HG03064 (cell line): ENCODE results near the gene ERC2.

Experiments used
- ATAC-seq: cut with Tn5 transposase; IDR thresholded peaks from one replicate; pipeline ENCODE4 v1.9.1; 2021; ENCODE audit warnings: low read depth; ENCODE audit not compliant: unreplicated experiment

The ERC2 gene

DNA sequence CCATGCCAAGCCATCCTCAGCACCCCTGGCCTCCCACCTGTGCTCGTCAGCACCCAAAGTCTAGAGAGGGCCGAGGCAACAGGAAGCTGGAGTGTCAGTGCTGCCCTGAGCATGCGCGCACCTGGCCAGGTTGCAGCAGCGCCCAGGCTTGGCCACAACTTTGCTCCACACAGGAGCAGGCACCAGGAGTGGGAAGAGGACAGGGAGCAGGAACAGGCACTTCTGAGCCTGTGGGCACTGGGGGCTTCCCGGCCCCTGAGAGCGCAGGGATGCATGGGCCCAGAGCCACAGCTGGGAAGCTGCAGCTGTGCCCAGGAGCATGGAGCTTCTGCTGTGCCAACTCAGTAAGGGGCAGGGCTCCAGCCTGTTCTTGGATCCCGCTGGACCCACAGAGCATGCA lies 509.7 kb downstream of the ERC2 start:
- no peak for ATAC-seq

DNA sequence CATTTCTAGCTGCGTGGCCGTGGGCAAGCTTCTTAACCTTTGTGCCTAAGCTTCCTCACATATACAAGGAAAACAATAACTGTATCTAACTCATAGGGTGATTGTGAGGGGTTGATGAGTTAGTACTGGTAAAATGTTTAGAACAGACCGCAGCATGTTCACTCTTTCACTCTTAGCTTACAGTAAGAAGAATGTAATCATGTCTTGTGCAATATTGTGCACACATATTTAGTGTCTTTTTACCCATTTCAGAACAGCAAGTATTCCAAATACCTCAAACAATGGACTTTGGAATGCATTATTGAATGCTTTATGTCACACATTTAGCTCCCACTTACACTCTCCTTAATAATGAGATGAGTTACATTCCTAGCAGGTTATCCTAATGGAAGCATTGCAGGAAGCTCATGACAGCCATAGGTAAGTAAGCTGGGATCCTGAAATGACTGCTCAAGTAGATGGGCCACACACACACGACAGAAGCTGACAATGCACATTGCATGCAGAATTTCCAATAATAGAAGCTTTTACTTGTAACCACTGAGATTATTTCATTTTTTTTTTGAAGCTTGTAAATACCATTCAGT lies 512.3 kb downstream of the ERC2 start:
- ATAC-seq = no peak

DNA sequence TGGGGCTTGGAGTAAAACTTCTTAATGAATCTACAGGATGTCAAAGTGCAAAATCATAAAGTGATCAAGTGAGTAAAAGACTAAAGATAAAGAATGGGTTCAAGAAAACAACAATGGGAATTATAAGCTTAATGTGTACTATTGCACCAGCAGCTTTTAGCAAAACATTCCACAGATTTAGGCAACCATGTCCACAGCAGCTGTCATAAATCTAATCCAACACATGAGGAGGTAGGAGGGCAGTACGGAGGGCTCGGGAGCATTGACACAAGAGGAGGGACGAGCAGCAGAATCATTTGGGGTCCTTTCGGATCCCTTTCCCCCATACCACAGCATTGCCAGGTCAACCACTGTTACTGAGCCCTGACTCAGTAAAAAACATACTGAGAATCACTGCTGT lies 516.9 kb downstream of the ERC2 start:
- ATAC-seq = no peak

DNA sequence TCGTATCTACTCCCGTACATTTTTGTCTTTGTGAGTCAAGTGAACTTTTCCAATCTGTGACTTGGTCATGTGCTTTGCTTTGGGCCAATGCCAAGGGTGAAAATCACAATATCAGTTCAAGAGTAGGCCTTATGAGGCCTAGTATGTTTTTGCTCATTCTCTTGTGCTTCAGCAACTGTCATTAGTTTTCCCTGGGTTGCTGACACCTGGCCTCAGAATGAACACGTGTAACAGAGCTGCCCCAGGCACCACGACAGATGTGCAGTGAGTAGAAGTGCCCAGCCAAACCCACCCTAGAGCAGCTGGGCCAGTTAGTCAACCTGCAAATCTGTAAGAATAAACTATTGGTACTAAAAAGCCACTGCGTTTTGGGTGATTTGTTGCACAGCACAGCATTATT lies 520.9 kb downstream of the ERC2 start:
- no peak for ATAC-seq

DNA sequence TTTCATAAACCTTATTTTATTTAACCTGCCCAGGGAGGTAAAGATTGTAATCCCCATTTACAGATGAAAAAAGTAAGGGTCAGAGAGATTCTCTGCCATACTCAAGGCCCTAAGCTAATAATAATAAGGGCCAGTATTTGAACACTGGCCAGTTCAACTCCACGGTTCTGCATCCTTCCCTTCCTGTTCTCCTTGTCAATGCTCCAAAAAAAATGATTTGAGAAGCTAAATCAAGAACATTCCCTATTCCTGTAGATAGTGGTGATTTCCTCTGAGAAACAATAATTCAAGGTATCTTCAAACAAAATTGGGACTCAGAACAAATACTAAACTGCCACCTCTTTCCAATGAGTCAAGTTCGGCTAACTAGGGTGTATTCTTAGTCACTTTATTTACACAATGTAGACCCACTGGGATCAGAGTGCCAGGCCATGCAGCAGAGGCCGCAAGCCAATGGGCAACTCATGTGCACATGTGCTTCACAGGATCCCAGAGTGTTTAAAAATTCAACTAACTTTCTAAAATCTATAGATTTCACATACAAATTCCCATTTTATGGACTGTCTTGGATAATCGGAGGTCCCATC lies 521.6 kb downstream of the ERC2 start:
- ATAC-seq = no peak

DNA sequence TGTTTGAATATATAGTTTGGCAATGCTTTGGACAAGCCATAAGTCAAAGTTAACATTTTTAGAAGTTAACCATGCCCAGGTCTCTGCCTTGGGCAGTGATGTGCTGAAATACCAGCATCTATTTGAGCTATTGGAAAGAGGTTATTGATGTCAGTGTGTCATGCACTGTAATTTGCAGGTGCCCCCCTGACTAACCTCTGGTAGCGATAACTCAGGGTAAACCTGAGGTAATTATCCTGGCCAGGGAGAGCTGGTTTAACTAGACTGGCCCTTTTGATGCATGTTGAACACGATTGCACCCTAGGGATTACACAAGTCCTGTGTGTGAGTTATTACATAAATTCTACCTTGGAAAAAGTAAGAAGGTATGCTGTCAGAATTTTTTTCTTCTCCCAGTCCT lies 525.4 kb downstream of the ERC2 start:
- ATAC-seq = no peak

DNA sequence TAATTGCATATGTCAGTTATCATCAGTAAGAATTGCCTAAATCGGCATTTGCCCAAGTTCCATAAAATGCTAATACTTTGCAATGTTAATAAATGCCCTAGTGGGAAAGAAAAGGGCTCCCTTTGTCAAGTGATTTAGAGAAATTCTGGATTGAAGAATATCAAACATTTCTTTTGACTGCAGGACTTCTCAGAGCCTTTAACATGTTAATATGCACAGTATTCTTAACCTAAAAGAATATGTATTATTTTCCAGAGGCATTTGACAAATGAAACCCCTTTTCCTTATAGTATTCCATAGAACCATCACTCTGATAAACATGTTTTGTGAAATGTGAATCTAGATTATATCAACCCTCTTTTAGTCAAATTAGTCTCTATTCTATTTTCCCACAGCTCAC lies 529.0 kb downstream of the ERC2 start:
- ATAC-seq = no peak

DNA sequence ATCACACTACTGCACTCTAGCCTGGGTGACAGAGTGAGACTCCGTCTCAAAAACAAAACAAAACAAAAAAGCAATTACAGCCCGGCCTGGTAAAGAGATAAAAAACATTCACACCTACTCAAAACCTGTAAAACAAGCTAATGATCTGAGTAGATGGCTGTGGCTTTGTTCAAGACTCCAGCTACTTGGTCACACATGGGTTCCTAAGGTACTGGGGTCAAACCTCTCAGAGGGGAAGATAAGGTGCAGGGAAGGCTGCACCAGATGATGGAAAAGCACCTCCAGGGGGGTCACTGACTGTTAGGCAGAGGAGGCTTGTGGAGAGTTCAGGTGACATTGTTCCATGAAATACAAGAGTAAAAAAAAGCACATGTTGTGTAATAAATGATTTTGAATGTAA lies 531.0 kb downstream of the ERC2 start:
- no peak for ATAC-seq

DNA sequence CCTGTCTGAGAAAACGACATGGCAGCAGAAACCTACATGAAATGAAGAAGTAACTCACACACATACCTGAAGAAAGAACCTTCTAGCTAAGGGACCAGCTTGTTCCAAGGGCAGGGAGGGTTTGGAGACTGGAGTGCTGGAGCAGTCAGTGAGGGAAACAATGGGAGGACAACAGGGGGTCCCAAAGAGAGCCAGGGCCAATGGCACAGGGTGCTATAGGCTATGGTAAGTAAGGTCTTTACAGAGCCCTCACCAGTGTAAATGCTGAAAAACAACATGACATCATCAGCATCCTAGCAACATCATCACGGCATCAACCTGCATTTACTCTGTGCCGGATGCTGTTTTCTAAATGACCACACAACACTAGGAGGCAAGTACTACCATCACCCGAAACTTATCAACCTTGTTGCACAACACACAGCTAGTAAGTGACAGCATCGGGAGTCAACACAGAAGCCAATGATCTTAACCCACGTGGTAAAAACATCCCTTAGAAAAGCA lies 531.7 kb downstream of the ERC2 start:
- no peak for ATAC-seq

DNA sequence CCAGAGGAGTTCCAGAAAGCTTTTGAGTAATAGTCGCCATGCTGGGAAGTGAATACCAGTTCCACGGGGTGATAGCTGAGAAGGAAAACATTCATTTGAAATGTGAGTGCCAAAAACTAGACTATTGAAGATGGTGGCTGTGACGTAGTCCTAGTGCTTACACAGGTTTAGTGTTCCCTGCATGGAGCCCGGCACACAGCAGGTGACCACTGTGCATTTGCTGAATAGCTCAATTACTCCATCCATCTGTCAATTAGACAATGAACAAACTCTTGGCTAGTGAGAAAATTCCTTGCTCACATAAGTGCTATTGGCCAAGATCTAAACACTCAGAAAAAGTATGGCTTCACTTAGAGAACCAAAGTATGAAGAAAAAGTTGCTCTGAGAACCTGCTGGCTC lies 533.0 kb downstream of the ERC2 start:
- no peak for ATAC-seq

DNA sequence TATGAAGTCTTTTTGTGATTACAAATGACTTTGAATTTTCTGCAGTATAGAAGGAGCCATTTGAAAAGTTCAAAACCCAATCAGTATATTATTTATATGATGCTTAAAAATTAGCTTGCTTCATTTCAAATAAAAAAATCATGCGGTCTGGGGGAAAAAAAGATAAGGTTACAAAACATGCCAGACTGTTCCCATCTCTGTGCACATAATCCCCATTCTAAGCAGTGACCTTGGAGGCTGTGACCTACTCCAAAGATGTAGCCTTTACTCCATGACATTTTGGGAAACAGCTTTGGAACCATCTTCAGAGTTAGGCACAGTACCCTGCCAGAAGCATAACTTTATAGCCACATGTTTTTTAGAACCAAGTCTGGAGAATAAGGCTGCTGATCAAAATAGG lies 533.5 kb downstream of the ERC2 start:
- ATAC-seq = no peak

DNA sequence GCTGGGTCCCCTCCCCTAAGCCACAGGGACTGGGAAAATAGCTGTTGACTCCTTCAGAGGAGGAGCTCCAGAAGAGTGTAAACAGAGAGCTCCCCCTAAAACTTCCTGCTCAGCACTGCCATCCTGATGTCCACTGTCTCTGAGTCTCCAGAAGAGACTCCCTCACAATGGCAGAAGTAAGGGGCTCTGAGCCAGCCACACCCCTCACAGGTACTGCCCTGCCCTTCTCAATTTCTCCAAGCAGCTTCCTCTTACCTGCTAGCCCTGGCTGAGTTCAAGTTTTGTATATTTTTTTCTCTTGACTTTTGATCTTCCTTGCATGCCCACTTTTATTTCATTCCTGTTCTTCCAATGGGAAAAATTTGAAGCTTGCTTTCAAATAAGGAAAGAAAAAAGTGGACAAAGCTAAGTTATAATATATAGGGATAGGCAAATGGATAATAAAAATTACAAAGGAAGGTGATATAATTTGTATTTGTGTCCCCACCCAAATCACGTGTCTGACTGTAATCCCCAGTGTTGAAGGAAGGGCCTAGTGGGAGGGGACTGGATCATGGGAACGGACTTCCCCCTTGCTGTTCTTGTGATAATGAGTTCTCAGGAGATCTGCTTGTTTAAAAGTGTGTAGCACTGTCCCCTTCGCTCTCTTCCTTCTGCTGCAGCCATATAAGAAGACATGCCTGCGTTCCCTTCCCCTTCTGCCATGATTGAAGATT lies 539.0 kb downstream of the ERC2 start:
- no peak for ATAC-seq

DNA sequence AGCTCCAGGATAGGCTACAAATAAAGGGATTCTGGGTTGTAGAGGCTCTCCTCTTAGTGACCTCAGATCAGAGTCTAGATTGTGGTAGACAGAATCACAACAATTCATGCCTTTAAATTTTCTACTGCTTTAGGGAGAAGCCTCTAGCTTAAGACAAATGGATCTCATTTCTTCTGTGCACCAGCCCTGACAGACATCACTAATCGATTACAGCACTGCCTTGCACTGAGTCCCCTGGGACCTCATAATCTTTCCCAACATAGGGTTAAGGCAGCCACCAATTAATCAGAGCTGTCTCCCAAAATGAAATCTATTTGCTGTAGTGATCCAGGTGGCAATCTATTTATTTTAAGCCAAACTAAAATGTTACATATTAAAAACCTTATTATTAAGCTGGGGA lies 544.6 kb downstream of the ERC2 start:
- ATAC-seq = no peak

DNA sequence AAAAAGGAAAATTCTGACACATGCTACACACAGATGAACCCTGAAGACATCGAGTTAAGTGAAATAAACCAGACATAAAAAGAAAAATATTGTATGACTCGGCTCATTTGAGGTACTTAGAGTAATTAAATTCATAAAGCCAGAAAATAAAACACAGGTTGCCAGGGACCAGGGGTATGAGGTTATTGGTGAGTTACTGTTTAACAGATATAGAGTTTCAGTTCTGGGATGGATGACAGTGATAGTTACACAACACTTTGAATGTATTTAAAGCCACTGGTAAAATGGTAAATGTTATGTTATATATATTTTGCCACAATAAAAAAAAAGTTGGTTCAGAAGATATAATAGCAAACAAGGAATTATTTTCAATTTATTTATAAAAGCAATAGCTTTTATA lies 545.1 kb downstream of the ERC2 start:
- ATAC-seq = no peak

DNA sequence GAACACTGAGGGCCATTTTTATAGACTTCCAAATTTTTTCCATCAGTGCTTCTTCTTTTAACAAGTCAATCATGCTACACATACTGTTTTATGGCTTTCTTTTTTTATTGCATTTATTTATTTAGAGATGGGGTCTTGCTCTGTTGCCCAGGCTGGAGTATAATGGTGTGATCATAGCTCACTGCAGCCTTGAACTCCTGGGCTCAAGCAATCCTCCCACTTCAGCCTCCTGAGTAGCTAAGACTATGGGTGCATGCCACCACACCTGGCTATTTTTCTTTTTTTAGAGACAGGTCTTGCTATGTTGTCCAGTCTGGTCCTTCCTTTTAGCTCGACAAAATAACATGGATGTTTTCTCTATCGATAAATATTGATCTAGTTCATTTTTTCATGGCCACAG lies 555.4 kb downstream of the ERC2 start:
- ATAC-seq = no peak

DNA sequence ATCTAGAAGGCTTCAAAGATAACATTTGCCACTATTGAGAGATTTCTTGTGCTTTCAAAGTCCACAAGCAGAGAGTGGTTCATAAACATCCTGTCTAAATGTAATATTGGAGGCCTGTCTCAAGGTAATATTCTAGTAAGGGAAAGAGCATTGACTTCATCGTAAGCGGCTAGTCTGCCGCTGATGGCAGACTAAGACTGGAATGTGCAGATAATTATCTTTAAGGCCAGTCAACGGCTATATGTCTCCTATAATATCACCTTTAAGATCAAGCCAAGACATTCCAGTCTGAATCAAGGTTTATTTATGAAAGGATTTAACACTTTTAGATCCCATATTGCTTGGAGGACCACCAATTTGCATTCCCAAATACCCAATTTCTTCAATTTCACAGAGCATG lies 557.0 kb downstream of the ERC2 start:
- no peak for ATAC-seq

DNA sequence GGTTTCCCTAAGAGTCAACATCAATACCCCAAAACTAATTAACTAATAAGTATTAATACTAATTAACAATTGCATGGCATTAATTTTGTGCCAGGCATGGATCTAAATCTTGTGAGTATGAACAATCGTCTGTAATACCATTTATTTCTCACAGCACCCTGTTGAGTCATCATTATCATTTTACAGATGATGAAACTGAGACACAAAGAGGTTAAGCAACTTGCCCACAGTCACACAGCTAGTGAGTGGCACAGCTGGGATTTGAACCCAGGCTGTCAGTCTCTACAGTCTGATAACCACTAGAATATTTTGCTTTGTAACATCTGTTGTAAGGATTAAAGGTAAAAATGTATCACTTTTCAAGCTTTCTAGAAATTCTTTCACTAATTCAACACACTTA lies 557.7 kb downstream of the ERC2 start:
- ATAC-seq = no peak

DNA sequence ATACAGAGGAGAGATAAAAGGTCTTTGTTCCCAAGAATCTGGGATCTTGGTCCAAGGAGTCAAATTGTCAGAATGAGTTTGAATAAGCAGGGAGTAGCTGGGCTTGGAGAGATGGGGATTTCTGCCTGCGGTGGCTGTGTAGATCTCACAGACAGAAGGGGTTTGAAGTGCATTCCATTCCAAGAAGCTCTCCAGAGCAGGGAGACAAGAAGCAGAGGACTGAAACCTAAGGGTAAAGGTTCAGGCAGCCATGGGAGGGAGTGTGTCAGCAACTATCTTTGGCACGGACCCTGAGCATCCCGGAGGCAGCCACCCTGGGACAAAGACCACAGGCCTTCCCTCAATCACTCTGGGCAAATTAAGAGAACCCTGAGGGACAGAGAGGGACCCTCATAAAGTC lies 558.9 kb downstream of the ERC2 start:
- ATAC-seq = no peak

DNA sequence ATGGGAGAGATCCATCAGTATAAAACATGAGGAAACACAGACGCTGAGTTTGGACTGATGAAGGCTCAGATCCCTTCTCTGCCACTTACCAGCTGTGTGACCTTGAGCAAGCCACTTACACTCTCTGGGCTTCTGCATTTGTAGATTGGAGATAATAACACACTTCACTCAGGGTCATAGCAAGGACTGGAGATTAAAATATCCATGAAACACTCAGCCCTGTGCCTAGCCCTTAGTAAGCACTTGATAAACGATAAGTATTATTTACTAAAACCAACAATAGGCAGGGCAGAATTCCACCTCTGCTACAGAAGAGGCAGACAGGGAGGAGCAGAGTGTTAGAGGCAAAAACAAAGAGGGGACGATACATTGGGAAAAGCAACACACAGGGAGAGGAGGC lies 560.7 kb downstream of the ERC2 start:
- no peak for ATAC-seq

DNA sequence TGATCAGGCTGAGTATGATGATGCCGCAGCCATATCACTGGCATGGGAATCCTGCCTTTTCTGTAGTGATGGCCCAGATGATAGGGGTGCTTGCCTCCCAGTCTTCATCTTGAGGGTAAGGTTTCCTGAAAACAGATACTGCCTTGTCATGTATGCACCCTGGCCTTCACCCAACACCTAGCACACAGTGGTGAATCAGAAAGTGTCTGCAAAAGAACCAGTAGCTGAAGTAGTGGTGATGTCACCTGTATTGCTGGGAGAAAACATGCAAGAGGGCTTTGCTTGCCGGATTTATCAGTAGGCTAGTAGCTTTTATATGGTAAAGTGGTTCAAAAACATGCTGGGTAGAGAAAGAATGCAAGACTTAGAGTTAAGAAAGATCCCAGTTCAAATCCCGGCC lies 561.4 kb downstream of the ERC2 start:
- ATAC-seq = no peak

DNA sequence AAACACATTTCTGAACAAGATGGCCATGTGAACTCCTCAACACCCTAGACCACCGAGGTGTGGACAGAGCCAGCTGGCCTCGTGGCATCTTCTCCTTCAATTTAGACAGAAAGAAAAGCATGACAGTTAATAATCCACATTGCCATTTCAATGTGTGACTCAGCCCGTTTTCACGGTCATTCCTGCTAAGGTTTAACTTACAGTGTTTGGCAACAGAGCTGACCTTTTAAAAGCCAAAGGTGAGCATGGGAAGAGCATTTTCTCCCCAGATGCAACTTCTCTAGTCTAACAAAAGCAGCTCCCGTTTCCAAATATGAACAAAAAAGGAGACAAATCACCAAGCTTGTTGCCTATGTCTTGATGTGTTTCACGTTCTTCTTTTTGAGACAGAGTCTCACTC lies 563.6 kb downstream of the ERC2 start:
- no peak for ATAC-seq

DNA sequence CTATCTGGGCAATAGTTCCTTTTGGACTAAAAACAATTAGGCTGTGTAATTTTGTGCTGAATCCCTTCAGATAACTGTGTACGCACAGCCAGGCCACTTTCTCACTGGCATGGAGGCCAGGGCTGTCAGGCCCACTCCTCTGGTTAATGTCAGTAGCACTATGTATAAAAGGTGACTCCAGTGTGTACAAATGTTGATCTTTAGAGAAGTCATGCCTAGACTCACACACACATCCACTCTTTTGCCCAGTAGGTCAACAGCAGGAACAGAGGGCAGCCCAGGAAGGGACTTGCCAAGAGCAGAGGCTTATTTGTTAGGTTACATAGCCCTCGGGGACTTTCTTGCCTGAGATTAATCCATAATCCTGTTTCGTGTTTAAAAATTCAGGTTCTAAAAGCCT lies 564.6 kb downstream of the ERC2 start:
- no peak for ATAC-seq
